ENCODE results near the gene ARHGEF17.
"Not testable (repeated sequence)": the region's sequence is repeated elsewhere in the genome, so short reads cannot be mapped to it uniquely, and the experiment has no call there.

Gene ARHGEF17, protein sequence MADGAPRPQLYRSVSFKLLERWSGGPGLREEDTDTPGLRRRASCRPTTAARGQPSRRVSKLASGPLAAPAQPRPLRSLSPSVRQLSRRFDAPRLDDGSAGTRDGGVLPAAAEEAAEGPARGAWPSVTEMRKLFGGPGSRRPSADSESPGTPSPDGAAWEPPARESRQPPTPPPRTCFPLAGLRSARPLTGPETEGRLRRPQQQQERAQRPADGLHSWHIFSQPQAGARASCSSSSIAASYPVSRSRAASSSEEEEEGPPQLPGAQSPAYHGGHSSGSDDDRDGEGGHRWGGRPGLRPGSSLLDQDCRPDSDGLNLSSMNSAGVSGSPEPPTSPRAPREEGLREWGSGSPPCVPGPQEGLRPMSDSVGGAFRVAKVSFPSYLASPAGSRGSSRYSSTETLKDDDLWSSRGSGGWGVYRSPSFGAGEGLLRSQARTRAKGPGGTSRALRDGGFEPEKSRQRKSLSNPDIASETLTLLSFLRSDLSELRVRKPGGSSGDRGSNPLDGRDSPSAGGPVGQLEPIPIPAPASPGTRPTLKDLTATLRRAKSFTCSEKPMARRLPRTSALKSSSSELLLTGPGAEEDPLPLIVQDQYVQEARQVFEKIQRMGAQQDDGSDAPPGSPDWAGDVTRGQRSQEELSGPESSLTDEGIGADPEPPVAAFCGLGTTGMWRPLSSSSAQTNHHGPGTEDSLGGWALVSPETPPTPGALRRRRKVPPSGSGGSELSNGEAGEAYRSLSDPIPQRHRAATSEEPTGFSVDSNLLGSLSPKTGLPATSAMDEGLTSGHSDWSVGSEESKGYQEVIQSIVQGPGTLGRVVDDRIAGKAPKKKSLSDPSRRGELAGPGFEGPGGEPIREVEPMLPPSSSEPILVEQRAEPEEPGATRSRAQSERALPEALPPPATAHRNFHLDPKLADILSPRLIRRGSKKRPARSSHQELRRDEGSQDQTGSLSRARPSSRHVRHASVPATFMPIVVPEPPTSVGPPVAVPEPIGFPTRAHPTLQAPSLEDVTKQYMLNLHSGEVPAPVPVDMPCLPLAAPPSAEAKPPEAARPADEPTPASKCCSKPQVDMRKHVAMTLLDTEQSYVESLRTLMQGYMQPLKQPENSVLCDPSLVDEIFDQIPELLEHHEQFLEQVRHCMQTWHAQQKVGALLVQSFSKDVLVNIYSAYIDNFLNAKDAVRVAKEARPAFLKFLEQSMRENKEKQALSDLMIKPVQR (N-terminal part only)

DNA sequence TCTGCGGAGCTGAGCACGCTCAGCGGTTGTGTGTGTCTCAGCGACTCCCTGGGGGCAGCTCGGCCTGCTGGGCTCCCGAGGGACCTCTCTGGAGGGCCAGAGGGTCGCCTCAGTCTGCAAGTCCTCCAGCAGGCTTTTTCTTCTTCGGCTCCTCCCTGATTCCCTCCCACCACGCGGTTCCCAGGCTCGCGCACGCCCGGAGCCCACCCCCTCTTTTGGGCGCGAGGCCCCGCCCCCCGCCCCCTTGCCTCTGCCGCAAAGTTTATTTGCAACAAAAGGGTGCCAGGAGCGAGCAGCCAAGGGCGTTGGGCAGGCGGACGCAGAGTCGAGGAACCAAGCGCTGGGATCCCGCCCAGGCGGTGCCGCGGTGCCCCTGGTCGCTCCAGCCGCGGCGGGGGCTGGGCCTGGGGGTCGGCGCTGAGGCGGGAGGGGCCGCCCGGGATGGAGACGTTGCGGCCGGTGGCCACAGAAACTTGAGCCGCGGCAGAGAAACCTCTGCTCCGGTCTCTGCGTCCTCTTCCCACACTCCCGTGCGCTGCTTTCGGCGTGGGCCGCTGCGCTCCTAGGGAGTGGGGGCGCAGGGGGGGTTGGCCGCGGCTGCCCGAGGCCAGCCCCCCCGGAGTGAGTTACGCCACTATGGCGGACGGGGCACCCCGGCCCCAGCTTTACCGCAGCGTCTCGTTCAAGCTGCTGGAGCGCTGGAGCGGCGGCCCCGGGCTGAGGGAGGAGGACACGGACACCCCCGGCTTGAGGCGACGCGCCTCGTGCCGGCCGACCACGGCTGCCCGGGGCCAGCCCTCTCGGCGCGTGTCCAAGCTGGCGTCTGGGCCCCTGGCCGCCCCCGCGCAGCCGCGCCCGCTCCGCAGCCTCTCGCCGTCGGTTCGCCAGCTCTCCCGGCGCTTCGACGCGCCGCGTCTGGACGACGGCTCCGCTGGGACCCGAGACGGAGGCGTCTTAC lies at the start of gene ARHGEF17:
Gene ARHGEF17, plus strand, starts transcription at position 274 of the 958 bp plus-strand sequence. Its CDS starts 363 bp downstream, at position 637.
- peak; percentile 79 for DNase-seq

DNA sequence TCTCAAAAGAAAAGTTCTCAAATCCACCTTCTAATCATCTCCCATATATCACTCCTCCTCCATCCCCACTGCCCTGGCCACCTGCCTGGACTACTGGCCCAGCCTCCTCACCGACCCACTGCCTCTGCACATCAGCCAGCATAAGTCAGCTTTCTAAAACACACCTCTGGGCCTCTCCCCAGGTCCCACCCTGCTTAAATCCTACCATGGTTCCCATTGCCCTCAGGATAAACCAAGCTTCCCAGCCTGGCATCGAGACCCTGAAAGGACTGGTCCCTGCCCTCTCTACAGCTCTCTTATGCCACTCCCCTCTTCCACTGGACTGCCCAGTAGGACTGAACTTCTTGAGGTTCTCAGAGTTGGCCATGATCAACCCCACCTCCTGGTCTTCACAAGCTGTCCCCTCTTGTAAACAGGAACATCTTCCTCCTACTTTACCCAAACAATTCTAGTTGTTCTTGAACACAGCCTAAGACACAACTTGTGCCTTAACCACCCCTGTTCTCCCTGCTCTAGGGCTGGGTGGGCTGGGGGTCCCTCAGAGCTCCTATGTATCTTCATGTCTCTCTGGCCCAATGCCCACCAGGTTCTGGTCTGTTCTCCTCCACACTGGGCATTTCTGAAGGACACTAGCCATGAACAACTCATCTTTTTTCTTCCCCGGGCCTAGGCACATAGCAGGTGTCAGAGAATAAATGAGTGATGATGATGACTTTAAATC lies 48.5 kb upstream of the ARHGEF17 start:
- DNase-seq = no peak

DNA sequence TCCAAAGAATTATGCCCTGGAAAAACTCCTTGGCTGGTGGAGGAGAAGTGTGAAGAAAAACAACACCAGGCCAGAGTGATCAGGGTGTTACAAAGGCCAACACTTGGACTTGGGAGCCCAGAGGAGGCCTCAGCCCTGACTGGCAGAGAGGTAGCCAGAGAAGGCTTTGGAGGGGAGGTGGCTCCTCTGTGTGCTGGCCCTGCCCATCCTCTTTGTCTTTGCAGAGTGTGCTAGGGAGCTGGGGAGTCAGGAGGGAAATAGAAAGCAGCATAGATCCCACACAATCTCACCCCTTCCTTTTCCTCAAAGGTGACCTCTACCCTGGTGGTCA lies 48.0 kb upstream of the ARHGEF17 start:
- DNase-seq = no peak

DNA sequence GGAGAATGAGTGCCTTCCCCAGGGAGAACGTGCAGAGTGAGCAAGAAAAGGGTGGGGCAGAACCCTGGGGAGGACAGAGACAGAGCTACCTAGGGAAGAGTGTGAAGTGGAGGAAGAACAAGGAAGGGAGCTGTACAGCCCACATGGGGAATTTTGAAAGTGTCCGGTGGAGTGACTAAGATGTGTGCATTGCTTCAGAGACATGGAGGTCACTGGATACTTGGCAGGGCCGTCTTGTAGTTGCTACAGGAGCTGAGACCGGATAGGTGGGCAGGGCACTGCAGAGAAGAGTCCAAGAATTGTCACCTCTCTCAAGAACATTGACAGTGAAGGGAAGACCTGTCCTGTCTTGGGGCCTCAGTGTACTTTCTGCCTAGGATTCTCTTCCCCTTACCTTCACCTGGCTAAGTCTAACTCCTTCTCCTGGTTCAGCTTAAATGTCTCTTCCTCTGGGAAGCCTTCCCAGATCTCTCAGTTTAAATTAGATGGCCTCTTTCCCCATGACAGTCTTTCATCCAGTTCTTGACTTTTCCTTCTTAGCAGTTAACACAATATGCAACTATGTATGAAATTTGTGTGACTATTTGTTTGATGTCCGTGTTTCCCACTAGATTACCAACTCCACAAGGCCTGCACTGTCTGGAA lies 45.1 kb upstream of the ARHGEF17 start:
- DNase-seq = no peak

DNA sequence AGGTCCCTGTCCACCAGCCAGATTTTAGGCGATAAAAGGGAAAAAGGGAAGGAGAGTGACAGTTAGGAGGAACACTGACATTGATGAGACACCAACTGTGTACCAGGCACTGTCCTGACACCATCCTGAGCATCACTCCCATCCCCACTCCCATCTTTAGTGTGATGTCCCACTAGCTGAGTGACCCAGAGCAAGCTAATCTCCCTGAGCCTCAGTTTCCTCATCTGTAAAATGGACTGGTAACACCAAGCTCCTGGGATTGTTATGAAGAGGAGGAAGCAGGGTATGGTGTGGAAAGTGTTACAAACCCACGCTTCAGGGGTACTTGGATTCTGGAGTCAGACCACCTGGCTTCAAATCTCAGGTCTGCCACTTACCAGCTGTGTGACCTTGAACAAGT lies 44.4 kb upstream of the ARHGEF17 start:
- no peak for DNase-seq

DNA sequence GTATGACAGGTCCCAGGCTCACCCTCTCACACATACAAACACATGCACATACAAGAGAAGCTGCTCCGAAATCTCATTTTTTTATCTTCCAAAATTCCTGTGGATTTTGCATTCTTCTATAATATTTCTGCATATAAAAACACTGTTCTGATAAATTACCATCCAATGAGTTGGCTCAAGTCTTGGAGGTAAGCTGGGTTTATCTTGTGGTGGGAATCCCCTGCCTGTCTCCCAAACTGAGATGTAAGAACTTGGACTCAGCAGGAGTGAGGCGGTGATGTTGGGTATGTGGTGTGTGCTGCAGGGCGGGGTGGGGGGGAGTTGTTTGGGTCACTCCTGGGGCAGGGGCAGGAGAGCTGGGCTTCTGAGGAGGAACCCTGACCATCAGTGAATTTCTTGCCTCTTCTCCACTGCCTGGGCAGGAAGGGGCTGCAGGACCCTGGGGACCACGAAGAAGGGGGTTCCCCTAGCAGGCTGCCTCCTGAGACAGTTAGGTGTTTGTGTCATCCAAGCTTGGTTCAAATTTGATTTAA lies 42.7 kb upstream of the ARHGEF17 start:
- DNase-seq = no peak

DNA sequence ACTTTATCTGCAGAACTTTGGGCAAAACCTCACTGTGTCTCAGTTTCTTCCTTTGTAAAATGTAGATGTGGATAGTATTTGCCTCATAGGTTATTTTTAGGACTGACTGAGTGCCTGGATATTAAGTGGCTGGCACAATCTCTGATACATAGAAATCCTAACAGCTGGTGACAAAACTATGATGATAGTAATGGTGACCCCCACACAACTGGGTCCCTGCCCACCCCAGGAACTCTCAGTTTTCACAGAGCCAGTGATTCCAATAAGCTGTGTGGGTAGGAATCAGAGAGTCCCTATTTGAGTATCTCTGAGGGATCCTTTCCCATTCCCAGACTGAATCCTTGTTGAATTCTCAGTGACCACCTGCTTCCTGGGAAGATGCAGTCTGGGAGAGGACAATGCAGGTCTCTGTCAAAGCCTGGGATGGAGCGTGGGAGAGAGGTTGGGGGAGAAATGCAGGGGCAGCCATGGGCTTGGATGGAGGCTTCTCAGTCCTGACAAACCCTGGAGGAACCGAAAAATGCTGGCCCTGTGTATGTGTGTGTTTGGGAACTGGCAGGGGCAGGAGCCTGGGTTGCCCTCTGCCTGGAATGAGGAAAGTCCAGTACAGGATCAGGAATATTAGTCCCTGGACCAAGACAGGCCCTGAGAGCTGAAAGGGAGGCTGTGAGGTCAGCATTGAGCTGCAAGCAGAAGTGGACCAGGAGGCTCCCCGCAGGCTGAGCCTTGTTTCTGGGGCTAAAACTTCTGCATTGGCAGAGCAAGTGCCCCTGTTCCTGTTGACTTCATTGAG lies 42.0 kb upstream of the ARHGEF17 start:
- no peak for DNase-seq

DNA sequence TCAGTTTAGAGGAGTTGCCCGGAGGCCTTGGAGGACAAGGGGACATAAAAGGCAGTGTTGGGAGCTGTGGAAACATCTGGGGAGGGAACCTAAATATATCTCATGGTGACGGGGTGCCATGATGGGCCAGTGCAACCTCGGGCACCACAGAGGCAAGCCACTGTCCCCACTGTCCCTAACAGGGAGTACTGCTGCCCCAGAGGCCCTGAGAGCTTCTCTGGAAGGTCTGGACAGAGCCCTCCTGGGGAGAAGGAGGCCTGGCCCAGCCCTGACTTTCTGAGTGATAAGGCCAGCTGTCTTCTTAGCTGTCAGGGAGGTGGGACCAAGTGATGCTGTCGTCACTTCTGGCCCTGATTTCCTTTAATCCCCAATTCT lies 41.4 kb upstream of the ARHGEF17 start:
- DNase-seq = no peak

DNA sequence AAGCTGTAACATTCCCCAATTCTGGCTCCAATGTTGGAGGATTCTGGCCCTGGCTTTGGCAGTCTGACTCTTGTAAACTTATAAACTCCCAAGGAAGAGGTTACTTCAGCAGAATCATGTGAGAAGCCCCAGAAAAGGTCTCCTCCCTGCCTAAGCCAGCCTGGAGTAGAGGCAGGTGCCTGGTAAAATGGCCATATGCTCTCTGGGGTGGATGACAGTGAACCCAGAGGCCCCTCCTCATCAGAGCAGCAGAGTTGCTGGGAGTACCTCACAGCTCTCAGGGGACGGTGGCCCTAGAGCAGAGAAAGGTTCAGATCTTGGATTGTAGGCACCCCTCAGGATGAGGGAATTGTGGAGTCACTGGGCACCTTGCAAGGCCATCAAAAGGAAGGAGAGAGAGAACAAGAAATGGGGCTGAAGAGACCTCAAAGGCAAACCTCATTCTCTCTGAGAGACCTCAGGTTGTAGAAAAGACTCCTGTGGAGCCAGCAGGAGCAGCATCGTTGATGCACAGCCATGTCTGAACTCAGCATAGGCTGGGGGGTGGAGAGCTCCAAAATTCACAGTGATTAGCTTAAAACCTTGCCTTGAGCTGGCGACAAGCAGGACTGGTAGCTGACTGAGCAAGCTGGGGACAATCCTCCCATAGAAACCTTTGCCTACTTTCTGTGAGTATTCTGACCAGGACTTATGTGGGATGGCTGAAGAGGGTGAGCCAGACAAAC lies 40.8 kb upstream of the ARHGEF17 start:
- DNase-seq = no peak

DNA sequence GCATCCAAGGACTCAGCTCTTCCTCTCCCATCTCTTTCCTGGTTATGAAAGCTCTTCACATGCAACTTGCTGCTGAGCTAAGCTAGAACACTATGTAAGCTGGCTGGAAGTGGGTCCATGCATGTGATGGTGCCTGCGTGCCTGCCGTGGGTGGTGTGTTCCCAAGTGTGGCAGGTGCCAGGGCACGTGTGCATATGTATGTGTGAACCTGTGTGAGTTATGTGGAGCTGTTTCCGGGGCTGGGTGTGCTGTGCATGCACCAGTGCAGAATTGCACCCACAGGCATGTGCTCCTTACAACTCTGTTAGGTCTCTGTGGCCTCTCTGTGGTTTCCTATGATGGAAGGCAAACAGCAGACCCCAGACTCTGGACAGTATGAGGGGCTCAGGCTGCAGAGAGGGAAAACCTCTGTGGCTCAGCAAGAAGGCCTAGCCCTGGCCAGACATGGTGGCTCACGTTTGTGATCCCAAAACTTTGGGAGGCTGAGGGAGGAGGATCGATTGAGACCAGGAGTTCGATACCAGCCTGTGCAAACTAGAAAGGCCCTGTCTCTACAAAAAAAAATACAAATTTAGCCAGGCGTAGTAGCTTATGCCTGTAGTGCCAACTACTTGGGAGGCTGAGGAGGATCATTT lies 40.1 kb upstream of the ARHGEF17 start:
- DNase-seq = no peak

DNA sequence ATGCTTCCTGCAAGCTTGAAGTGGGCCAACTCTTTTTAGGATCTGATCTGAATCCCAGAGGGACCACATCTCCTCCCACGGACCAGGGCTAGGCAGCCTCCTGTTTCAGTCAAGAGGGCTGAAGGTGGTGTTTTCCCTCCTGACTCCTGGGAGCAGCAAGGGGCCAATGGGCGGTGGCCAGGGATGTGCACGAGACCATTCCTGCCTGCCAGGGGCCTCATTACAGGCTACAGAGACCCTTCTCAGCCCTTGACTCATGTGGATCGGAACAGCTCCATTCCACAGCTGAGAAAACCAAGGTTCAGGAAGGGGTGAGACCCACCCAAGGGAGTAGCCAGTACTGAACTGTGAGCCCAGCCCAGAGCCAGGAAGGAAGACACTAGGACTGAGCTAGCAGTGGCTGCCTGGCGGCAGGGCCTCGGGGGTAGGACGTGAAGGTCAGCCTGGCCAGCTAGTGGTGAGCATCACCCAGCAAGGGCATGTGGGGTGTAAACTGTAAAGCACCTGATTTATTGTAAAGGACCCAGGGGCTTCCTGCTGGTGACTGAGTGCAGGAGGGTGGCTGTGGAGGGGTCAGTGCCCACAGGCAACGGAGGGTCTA lies 39.3 kb upstream of the ARHGEF17 start:
- DNase-seq = no peak

DNA sequence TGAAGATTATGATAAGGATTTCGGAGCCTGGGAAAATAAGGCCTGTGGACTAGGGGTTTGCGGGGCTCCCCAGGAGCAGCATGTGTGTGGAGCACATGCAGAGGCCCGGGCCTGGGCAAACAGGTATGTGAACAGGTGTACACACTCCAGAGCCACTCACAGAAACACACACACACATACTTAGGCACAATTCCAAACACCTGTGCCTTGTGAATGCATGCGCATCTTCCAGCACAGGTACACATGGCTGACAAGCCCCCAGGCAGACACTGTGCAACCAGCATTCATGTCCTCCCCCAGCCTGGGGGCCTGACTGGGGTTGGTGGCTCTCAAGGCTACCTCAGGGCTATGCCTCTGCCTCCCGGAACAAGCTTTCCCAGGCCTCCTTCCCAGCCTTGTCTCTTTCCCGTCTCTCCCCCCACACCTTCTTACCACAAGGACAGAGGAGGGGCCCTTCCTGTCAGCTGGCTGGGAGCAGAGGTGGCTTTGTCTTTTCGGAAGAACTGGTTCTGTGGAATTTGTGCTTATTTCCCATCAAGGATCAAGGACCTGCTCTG lies 38.5 kb upstream of the ARHGEF17 start:
- no peak for DNase-seq

DNA sequence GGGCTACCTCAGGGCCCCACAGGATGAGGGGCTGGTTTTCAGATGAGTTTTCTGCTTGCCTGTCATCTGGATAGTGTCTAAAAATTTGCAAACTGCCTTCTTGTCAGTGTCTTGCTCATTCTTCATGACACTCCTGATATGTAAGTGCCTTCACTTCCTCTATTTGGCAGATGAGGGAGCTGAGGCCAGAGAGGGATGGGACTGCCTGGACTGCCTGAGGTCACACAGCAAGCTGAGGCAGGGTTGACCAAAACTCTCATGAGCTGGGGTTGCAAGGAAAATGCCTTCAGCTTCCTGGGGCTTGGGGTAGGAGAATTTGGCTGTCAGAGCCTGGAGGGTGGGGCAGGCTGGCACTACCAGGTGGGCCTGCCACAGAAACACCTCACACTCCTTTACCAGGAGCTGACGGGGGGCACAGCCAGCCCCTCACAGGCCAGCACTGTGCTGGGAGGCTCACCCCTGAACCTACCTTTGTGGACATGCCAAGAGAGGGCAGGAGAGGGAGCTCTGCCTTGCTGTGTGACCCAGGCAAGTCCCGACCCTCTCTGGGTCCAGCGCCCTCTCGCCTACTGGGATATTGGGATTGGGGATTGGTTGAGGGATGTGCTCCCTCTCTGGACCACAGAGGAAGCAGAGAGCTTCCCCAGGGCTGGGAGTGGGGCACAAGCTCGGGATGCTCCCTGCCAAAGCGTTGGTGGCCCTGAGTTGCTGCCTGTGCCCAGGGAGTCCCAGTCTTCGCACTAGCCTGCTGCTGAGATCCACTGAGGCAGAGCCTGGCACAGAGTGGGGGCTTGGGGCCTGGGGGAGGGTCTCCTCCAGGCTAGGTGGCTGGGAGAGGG lies 37.8 kb upstream of the ARHGEF17 start:
- DNase-seq = no peak

DNA sequence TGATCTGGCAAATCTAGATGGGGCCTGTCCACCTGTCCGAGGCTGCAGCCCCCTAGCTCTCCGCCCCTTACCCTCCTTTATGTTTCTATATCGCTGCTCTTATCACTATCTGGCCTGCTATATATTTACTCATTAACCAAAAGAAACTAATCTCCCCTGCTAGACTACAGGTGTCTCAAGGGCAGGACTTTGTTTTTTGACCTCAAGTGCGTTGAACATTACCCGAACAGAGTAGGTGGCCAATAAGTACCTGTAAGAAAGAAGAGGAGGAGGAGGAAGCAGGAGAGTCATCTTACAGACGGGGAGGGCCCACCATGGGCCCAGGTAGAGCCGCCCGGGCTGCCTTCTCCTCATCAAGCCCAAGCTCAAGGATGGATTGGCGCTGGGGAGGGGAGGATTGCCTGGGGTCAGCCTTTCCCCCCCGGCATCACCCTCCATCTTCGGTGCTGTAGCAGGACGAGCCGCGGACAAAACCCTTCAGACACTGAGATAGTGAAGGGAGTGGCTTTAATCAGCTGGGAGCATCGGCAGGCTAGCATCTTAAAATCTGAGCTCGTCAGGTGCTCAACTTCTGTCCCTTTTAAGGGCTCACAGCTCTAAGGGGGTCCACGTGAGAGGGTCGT lies 37.1 kb upstream of the ARHGEF17 start:
- DNase-seq = no peak

DNA sequence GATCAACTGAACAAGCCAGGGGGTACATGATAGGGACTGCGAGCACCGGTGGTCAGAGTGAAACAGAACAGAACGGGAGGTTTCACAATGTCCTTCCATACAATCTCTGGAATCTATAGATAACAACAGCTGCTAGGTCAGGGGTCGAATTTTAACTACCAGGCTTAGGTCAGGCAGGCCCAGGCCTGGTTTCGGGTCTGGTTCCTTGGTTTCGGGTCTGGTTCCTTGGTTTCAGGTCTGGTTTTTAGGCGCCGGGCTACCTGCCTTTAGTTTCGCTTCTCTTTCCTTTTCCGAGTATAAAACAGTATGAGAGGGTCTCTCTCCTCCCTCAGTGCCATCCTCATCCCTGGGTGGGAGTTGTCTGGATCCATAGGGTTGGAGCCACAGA lies 36.6 kb upstream of the ARHGEF17 start:
- DNase-seq = not testable (repeated sequence)

DNA sequence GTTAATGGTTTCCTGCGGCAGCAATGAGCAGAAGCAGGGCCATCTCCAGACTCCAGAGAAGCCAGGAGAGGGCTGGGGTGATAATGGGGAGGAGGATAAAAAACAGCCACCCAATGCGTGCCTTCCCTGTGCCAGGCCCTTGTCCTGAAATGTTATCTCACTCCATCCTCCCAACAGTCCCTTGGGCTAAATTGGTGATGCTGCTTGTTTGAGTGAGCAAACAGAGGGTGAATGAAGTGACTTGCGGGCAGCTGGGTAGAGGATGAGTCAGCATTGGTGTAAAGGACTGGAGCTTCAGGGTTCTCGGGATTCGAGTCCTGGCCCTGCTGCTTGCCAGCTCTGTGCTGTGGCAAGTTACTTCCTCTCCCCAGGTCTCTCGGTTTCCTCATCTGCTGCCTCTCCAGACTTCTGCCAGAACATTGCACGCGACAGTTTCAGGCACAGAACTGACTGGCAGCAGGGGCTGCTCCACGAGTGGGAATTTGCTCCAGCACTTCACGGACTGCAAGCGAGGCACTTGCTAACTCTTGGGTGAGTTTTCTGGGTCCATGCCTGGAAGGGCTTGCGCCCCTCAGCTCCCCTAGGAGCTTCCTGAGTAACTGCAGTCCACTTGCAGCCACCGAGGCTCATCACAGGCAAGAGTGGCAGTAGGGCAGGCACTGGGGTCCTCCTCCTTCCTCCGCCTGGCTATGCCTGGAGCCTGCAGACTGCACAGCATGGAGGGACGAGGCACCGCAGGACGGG lies 36.0 kb upstream of the ARHGEF17 start, which contains the start of gene P2RY6:
Gene P2RY6, plus strand, starts transcription at position 403 of the 744 bp plus-strand sequence. CDS start 24,181 bp downstream, outside the sequence.
- DNase-seq = no peak

Data from COR-L47 (cell line).